Stimulated activated CD4-positive, alpha-beta T cell treated with anti-CD3 and anti-CD28 coated beads, Interleukin-4, amount 100 ng/mL, for 4 hours (primary cell): ENCODE data around the gene TTLL8.
A peak's percentile ranks its signal among the peaks of the same experiment; 100 is the strongest.
"Not testable (repeated sequence)": the region's sequence is repeated elsewhere in the genome, so short reads cannot be mapped to it uniquely, and the experiment has no call there.

Source experiments
- DNase-seq, 2 experiments: peaks; one replicate each; pipeline ENCODE4 v3.0.0-alpha.2; 2020

TTLL8 gene

GRCh38 chr22:49999063-49999945, 58.8 kb downstream of the TTLL8 start:
- DNase-seq: no peak

GRCh38 chr22:49998718-49999062, 59.4 kb downstream of the TTLL8 start:
- DNase-seq: no peak

DNA sequence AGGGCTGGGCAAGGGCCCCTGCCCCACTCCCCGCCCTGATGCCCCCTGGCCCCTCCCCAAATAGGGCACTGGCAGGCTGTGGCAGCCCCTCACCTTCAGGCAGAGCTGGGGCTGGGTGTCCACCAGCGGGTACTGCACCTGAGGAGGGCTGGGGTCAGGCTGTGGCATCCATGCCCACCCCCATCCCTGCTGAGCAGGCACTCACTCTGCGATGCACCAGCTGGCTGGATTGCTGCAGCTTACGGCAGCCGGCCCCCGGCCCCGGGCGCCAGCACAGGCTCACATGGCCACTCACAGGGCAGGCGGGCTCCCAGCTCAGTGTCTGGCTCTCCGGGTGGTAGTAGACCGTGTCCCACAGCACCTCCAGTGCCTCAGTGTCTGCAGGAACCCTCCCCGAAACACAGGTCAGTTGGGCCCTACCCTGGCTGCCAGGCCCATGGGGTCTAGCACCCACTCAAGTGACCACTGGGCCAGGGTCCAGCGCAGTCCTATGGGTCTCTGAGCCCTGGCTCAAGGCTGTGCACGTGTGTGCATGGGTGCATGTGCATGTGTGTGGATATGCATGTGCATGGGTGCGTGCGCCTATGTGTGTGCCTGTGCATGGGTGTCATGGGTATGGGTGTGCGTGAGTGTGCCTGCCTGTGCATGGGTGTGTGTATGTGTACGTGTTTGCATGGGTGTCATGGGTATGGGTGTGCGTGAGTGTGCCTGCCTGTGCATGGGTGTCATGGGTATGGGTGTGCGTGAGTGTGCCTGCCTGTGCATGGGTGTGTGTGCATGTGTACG, 60.0 kb downstream of the TTLL8 start:
- no peak for DNase-seq

GRCh38 chr22:49997251-49997599, 60.9 kb downstream of the TTLL8 start:
- DNase-seq: no peak

DNA sequence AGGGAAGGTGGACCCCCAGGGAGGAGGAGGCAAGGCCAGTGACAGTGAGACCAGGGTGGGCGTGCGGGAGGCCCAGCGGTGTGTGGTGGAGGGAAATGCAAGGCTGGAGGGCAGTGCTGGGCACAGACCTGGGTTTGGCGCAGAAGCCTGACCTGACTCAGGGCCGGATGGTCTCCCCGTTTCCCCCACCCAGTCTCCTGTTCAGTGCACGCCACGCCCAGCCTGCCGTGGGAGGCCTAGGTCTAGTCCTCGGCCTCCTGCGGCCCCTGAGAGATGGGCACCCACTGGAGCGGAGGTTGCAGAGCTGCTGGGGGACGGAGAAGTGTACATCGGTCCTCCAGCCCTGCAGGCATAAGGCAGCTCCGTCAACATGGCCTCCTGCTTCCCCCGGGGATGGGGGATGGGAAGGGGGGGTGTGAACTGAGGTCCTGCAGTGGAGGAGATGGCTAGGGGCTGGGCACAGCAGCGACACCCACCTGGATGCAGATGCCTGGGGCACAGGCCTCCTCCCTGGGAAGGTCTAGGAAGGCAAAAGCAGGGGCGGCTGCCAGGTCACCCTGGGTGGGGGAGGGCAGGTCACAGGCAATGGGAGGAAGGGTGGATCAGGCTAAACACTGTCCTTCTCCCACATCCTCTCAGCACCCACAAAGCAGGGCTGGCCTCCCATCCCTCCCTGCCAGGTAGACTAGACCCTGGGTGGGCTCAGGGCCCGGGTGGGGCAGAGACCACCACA, 61.4 kb downstream of the TTLL8 start:
- no peak for DNase-seq

DNA sequence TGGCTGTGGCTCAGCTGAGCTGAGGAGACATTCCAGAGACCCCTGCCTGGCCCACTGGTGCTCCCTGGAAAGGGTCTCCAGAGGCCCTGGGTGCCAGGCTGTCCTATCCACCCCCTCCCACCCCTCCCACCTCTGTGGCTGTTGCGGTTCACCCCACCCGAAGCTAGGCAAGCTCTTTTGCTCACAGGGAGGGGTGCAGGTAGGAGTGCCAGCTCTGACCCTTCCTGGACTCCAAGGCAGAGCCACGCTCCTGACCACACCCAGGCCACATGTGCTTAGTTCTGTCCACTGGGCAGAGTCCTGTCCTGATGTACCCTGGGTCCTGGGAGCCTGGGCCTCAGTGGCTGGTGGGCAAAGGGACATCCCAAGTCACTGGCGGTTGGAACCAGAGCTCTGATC, 62.0 kb downstream of the TTLL8 start:
- no peak for DNase-seq

- DNase-seq: no peak
Observed at GRCh38 chr22:49995361-49996118, 62.6 kb downstream of the TTLL8 start.

- no peak for DNase-seq
Observed at GRCh38 chr22:49995041-49995360, 63.1 kb downstream of the TTLL8 start.

DNA sequence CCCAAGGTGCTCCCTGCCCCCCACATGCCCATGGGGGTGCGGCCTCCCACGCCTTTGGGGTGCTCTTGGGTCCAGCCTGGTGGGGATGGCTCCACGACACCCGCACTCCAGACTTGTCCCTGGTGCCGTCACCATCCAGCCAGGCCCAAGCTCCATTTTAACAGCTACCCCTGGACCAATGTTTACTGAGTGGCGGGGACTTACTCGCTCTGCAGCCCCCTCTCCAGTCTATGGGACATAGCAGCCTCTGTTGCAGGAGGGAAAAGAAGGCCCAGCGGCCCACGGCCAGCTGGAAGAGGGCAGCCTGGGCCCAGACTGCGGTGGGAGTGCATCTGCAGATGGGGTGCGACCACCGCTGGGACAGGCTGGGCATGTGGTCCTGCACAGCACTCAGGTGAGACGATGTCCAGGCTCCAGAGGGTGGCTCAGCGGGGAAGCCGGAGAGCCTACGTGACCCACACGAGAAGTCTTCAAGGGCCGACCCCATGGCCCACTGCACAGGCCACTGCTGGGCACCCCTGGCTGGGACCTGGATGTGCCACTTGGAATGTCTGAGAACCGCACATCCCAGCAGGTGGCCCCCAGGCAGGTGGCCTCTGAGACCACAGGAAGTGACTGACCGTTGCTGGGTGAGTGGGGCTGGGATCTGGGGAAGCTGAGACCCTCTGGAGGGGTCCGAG, 63.6 kb downstream of the TTLL8 start:
- no peak for DNase-seq

- DNase-seq: no peak
Observed at GRCh38 chr22:49993649-49994360, 64.3 kb downstream of the TTLL8 start.

GRCh38 chr22:49992921-49993648, 65.0 kb downstream of the TTLL8 start:
- DNase-seq: peak; percentile 73 to 74

GRCh38 chr22:49991907-49992533, 66.1 kb downstream of the TTLL8 start:
- DNase-seq: no peak

- DNase-seq: no peak
Observed at GRCh38 chr22:49991167-49991566, 66.9 kb downstream of the TTLL8 start.

GRCh38 chr22:49989826-49990225, 68.3 kb downstream of the TTLL8 start:
- not testable (repeated sequence) for DNase-seq

- DNase-seq: no peak
Observed at GRCh38 chr22:49986325-49986724, 71.8 kb downstream of the TTLL8 start.

GRCh38 chr22:49983148-49984042, 74.7 kb downstream of the TTLL8 start:
- DNase-seq: peak; percentile 34 to 61

GRCh38 chr22:49981799-49982198, 76.3 kb downstream of the TTLL8 start:
- DNase-seq: not testable (repeated sequence)

GRCh38 chr22:49979587-49980264, 78.4 kb downstream of the TTLL8 start:
- peak in 1 of 2 experiments; percentile 42 for DNase-seq

DNA sequence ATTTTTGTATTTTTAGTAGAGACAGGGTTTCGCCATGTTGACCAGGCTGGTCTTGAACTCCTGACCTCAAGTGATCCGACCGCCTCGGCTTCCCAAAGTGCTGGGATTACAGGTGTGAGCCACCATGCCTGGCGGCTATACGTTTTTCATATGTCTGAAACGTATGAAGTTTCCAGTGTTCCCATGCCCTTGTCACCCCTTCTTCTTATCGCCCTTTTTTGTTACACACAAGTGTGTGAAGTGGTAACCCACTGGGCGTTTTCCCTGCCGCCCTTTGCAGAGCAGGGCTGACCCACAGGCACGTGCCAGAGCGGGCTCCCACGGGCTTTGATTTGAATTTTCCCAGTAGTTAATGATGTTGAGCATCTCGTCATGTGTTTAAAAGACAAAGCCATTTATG, 80.5 kb downstream of the TTLL8 start:
- no peak for DNase-seq
